GM21737 (cell line): ENCODE measurements around the gene DGCR8.

ENCODE experiments used
- ATAC-seq: cut with Tn5 transposase; IDR thresholded peaks from one replicate; pipeline ENCODE4 v1.9.1; 2021; ENCODE audit warnings: mild to moderate bottlenecking, moderate library complexity; ENCODE audit not compliant: unreplicated experiment

DGCR8 gene

DNA sequence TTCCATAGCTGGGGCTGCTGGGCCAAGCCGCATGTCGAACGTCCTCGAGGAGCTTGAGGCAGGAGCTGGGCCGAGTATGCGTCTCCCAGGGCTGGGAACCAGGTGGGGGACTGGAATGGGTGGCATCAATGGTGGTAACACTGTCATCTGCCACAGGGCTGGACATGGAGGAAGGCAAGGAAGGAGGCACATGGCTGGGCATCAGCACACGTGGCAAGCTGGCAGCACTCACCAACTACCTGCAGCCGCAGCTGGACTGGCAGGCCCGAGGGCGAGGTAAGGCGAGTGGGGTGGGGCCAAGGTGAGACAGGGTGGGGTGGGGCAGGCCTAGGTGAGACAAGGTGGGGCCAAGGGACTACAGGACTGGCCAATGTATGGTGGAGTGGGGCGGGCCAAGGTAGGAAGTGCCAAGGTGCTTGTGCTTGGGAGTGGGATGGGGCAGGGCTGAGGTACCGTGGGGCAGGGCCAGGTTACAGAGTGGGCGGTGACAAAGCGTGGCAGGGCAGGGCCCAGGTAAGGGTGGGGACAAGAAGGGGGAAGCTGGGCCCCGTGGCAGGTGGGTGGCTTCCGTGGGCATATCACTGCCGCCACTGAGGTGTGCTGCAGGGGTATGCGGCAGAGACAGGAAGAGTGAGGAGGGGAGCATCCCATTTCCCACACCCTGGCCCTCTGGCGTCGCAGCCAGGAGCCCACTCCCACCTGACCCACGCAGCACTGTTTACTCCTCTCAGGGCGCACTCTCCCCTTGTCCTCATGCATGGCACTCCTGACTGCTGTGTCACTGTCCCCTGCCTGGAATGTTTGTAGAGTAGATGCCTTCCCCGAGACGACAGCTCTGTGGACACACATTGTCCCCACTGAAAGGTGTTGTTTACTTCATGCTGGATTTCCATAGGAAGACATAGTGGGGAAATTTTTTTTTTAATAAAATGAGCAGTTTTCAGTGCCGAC lies 27.5 kb upstream of the DGCR8 start:
- no peak for ATAC-seq

- ATAC-seq = no peak
Measured at GRCh38 chr22:20053407-20054033, 26.5 kb upstream of the DGCR8 start.

DNA sequence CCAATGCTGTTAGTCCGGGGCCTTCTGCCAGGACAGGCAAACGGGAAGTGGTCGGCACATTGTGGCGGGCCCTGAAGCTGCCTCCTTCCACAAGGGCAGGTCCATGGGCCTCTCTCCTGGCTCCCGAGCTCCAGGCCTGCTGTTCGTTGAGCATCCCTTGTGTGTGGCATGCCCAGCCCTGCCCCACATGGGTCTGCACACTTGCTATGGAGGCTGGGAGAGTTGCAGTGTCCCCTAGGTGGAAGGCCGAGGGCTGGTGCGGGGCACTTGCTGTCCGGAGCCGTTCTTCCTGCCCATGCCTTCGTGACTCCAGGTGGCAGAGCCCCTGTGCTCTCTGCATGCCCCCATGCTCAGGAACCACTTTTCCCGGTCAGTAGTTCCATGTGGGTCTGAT lies 26.0 kb upstream of the DGCR8 start:
- no peak for ATAC-seq

- no peak for ATAC-seq
Measured at GRCh38 chr22:20054485-20054884, 25.6 kb upstream of the DGCR8 start.

DNA sequence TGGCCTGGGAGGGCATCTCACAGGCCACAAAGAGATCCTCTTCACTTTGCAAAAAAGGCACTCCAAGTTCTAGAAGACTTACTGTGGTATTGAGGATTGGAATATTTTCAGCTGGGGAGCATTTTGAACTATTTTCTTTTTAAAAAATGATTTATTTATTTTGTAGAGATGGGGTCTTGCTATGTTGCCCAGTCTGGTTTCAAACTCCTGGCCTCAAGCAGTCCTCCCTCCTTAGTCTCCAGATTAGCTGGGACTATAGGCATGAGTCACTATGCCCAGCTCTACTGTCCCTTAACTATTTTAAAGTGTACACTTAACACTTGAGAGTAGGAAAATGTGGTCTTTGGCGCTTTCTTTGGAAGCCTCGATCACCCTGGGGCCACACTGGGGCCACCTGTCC lies 24.9 kb upstream of the DGCR8 start:
- ATAC-seq = no peak

- ATAC-seq = no peak
Measured at GRCh38 chr22:20055654-20056053, 24.4 kb upstream of the DGCR8 start.

- no peak for ATAC-seq
Measured at GRCh38 chr22:20056161-20056560, 23.9 kb upstream of the DGCR8 start.

DNA sequence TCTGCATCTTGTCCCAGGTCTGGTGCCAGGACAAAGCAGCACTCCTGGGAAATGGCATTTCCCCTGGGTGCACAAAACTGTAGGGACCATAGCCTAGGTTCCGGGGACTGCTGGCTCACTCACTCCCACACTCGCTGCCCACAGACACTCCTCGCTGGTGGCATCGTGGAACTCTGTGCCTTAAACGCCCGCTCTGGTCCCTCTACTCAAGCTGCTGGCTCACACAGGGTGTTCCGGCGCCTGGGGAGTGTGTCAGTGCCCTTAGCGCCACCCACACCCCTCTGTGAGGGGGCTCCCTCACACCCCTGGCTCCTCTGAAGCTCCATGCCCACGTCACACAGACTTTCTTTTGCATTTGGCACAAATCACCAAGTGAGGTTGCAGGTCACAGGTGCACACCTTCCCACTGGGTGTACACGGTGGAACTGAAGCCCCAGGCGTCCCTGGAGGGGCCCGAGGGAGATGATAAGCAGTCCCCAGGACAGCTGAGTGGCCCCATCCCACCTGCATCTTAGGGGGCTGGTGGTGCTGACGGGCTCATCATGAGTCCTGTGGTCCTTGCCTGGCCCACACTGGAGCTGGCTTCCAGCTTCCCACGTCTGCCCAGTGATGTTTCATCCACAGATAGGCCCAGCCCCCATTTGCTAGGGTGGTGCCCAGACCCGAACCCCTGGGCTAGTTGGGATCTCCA lies 23.2 kb upstream of the DGCR8 start:
- no peak for ATAC-seq

GRCh38 chr22:20057596-20058268 lies 22.3 kb upstream of the DGCR8 start:
- ATAC-seq = no peak

- no peak for ATAC-seq
Measured at GRCh38 chr22:20058989-20059770, 20.9 kb upstream of the DGCR8 start.

DNA sequence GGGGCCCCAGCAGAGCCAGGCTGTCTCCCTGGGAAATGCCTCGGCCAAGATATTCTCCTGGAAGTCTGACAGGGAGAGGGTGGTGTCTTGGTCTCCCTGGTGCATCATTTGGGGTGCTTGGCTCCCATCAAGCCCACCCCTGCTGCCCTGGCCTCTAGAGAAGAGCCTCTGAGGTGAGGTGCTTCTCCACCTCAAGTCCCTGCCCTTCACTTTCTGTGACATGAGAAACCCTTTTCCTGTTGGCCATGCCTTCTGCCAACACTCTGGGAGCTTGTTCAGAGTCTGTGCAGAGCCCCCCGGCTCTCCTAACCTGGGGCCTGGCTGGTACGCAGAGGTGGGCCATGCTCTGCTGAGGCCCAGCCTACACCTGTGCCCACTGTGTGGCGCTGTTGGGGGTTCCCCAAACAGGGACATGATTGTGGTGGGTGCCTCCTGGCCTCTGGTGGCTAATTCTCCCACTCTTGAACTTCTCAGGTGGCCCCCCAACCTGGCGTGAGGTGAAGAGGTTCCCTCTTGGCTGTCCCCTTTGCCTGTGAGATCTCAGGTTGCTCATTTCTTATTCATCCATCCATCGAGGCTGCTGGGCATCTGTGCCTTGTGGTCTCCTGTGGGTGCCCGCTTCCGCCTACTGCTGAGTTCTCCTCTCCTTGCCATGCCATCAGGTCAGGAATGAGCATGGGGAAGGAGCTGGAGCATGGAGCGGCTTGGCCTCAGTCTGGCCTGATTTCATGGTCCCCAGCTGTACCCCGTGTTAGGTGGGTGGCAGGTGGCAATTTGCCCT lies 19.2 kb upstream of the DGCR8 start:
- ATAC-seq = no peak

- no peak for ATAC-seq
Measured at GRCh38 chr22:20061481-20061861, 18.6 kb upstream of the DGCR8 start.

- ATAC-seq = no peak
Measured at GRCh38 chr22:20062043-20062765, 17.8 kb upstream of the DGCR8 start.

GRCh38 chr22:20062766-20063083 lies 17.3 kb upstream of the DGCR8 start:
- ATAC-seq = no peak

- no peak for ATAC-seq
Measured at GRCh38 chr22:20063271-20064139, 16.5 kb upstream of the DGCR8 start.

DNA sequence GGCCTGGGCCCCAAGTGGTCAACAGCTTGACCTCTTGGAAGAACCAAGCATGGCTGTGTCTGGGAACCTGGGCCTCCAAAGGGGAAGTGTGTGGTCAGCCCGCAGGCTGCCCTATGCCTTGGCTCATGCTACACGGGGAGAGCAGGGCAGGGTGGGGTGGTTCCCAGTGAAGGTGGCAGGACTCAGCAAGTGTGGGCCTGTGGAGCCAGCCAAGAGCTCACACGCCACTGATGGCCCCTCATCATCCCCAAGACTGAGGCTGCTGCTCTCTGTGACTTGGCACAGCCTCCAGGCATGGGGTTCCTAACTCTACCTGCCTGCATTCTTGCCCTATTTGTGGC lies 15.9 kb upstream of the DGCR8 start:
- ATAC-seq = no peak

GRCh38 chr22:20064545-20065262 lies 15.3 kb upstream of the DGCR8 start:
- ATAC-seq = no peak
